Left cardiac atrium (tissue), 4 donors: ENCODE measurements around the gene USB1. TPM values are rescaled to one million over a fixed set of nuclear protein-coding genes. Genes with fewer than 3 reads are reported as not detected.

Source experiments
- ATAC-seq, 2 donors: fragments of 200-7000 bp; cut with Tn5 transposase; one replicate each; pipeline ENCODE4 v1.9.1; 2020; ENCODE audit warnings: mild to moderate bottlenecking in 2 of 2, moderate library complexity in 2 of 2
- DNase-seq: peaks from one replicate; pipeline ENCODE4 v3.0.0-alpha.2; 2020
- intact Hi-C, 2 donors: fragments of 100-400 bp; cut with DNase I; formaldehyde crosslinking; loops; one replicate each; pipeline versions ENCODE4 v1.14.1 to v1.15.1; 2022 to 2023
- total RNA-seq, 2 donors: library from RNA; stranded (reverse); fragmentation: NEBNext Ultra II Directional; extraction: Animal tissue kit (Norgen Biotek cat#: 25700); gene quantifications; one replicate each; pipeline ENCODE4 v1.2.1, GENCODE V29; 2021
- donor health status: DM: no; HTN: yes; CAD: no.
- donor health status: DM: no; HTN: yes; CAD: no; lungs with severe emphysema.
- donor health status: DM: yes; HTN: yes; CAD: no.
- donor health status: Dilated cardiomyopathy.

Gene USB1
- total RNA-seq, 2 donors from 2014 or later, result 32.3 to 37.7 TPM

DNA sequence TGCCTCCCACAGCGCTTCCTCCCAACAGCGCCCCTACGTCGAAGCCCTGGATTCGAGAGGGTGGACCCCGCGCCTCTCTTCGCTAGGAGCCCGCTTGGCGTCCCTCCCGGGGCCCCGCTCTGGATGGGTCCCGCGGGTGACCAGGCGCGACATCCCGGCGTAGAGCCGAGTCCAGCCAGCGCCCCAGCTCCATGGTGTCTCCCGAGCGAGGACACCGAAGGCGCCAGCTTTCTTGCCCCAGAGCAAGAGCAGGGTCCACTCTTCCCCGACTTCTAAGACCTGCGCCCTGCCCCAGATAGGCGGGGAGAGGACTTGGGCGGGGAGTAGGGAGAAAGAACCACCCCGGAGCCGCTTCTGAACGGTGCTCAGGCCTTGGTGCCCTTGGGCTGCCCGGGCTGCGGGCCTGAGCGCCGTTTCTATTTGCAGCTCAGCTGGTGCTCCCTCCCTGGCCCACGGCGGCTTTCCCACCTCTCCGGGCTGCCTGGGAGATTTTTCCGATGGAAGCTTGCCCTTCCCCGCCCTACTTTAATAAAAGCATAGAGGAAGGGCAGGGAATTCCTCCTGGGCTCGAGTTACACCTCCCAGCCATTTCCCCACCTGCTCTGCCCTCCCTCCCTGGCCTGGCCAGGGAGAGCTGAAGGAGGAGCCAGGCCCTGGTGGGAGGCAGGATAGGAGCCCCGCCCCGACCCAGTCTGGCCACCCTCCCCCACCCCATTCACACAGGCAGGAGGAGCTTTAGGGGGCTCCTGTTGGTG is 26.1 kb downstream of the USB1 start:
- intact Hi-C loops, result no loop called here
- DNase-seq (peak; percentile 64), ATAC-seq (peak; percentile 23 to 54)

DNA sequence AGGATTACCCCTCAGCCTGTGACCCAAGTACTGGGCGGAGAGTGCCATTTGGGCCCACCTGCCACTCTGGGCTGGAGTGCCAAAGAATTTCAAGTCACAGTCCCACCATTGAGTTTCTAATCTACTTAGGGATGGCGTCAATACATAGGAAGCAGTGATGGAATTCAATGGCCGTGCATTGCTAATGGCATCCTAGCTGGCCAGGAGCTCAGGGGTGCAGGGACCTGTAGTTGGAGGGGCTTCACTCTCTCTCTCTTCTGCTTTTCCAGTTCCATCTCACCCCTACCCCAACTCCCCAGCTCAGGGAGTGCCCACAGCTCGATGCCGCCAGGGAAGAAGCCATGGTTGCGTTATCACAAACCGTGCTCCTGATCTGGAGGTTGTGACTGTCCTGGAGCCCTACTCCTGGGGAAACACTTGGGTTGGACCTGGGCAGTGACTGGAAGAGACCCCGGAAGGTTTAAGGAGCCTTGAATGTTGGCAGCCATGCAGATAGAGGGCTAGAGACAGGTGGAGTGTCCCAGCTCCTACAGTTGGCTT is 26.8 kb downstream of the USB1 start:
- no peak for ATAC-seq
- intact Hi-C loops, result no loop called here
- peak; percentile 11 for DNase-seq

GRCh38 chr16:58028541-58029070 is 27.4 kb downstream of the USB1 start:
- ATAC-seq, result no peak
- intact Hi-C loops, result no loop called here
- peak; percentile 25 for DNase-seq

DNA sequence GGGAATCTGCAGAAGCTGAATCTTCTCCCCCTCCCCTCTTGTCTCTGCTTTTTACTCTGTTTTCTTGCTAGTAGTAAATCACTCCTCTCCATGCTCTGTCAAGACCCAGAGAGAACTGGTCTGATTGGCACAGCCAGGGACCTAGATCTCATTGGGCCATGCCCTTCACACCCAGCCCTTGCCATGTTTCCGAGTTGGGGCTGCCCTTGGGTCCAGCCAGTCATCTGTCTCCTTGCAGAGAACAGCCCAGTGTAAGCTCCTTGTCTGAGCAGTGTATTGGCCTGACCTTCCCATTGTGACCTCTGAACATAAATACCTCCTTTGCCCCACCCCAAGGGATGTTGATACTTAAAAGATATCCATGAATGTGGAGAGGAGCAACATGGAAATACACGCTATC is 28.2 kb downstream of the USB1 start:
- intact Hi-C loops, result no loop called here
- no peak for ATAC-seq
- no peak for DNase-seq

DNA sequence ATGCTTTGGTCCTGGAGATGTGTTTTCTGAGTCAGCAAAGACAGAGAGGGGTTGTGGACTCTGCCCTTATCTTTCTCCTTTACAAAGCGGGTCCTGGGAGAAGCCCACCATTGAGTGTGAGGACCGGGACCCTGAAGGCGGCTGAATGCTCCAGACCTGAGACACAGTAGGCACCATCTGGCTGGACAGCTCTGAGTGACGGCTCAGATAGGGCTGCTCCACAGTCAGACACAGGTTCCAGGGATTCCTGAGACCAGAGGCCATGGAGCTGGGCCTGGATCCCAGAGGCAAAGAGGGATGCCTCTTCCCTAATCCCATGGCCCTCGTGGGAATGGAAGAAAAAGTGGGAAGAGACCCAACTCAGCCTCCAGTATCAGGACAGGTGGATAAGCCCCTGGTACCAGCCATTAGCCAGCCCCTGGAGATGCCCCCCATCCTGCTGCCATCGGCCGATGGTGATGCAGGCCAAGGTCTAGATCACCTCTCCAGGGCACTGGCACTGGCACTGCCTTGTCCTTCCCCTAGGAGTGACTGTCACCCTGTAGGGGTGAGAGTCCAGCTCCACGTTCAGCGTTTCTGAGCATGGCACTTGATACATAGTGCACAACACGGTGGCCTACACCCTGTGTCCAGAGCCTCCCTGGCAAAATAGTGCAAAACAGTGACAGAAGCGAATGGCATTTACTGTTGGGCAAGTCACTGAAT is 29.1 kb downstream of the USB1 start:
- no peak for DNase-seq
- intact Hi-C loops, result no loop called here

DNA sequence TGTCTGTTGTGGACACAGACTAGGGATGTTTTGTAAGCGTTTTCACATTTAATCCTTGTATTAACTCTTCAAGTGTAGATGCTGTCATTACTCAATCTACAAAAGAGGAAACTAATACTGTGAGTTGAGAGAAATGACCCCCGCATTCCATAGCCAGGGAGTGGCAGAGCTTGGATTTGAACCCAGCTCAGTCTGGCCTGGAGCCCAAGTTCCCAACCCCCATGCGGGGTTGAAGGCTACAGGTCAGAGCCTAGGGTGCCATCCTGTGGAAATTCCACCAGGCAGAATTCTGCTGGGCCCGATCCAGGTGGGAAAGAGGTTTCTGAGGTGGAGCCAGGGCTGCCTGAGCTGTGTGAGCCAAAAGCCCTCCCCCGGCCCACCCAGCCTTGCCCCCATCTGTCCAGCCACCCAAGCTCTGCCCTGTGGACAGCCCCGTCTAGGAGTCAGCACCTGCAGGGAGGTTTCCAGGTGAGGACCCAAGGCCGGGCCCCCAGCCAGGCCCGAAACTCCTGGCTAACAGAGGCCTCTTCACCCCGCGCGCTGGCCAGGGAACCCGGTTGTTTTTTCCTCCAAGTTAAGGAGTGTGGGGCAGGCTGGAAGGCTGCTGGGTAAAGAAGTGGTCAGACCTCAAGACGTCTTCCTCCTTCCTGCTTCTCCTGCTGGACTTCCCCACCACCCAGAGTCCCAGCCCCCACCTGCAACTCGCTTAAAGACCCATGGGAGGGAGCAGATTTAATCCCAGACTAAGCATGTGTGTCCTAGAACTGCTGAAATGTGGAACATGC is 30.0 kb downstream of the USB1 start:
- no peak for ATAC-seq
- intact Hi-C loops, result no loop called here
- no peak for DNase-seq

More for the DNA sequence above, 29.1 kb downstream of the USB1 start:
- ATAC-seq, result no peak

- intact Hi-C loops, result no loop called here
- peak; percentile 65 for DNase-seq
- ATAC-seq, result peak; percentile 76 to 82
These were observed 31.6 kb downstream of the USB1 start for GRCh38 chr16:58032710-58033293.

- ATAC-seq (no peak), DNase-seq (no peak)
- intact Hi-C loops, result no loop called here
These were observed 33.0 kb downstream of the USB1 start for GRCh38 chr16:58034128-58034685.

DNA sequence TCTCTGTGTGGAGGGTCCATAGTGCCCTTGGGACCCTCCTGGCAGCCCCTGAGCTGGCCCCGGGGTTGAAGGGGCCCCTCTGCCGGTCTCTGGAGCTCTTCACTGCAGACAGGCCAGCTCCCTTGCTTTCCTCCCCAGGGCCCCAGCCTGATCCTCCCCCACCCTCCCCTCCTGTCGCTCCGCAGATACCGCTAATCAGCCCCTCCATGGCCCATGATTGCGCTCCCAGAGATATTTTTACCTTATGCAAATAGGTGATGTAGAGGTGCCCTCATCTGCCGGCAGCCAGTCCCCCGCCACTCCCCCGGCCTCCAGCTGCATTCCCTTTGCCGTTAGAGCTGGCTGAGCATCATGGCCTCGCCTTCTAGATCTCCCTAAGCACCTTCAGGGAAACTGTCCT is 33.6 kb downstream of the USB1 start:
- intact Hi-C loops, result no loop called here
- ATAC-seq (no peak), DNase-seq (no peak)

DNA sequence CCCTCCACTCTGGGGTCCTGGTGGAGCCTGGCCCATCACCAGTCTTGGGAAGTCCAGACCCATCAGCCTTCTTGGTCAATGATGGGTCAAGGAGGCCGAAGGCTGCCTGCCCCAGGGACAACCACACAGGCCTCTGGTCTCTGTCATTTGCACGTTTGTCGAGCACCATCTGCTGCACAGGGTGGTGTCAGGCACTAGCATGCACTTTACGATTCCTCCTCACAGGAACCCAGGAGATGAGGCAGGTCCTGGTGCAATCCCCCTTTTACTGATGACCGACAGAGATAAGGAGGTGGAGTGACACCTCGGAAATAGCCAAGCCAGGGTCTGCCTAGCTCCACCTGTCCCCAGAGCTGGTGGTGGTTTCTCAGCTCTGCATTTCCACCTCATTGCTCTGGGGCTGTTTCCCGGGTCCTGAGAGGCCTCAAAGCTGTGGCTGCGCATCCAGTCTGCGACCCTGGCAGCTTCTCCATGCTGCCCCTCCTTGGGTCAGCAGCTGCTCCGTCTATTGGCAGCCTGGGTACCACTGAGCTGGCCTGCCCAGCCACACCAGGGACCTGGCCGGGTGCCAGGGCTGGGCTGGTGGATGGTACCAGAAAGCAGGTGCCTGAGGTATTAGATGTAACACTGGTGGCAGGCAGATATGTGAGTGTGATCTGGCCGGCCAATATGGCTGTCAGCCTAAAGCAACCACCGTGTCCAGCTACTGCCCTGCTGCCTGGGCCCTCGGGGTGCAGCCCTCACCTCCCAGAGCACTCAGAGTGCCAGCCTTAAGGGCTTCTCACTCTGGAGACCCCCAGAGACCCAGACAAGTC is 34.4 kb downstream of the USB1 start:
- DNase-seq (no peak), ATAC-seq (no peak)
- intact Hi-C loops, result no loop called here

DNA sequence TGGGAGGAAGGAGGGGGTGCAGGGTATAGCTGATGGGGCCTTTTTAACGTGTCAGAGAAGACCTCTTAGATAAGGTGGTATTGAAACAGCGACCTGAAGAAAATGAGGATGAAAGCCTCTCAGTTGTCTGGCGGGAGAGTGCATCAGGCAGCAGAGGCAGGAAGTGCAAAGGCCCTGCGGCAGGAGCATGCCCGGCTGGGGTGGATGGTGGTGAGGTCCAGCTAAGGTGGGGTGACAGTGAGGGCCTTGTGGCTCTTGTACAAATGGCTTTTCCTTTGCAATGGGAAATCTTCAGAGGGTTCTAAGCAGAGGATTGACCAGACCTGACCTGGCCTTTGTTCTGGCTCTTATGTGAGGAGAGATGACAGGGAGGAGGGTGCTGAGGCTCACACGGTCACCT is 35.7 kb downstream of the USB1 start:
- ATAC-seq (no peak), DNase-seq (no peak)
- intact Hi-C loops, result no loop called here

- DNase-seq (no peak), ATAC-seq (no peak)
- intact Hi-C loops, result no loop called here
These were observed 36.3 kb downstream of the USB1 start for GRCh38 chr16:58037365-58038057.

DNA sequence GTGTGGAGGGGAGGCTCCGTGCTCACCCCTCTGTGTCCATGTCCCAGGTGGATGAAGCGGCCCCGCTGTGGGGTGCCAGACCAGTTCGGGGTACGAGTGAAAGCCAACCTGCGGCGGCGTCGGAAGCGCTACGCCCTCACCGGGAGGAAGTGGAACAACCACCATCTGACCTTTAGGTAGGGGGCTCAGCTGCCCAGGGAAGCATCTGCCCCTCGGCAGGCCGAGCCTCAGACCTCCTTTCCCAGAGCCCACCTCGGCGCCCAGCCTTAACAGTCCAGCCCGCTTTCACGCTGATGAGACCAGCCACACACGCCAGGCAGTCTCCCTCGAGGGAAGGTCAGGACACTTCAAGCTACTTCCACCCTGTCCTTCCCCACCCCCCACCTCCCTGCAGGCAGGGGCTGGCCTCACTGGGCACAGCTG is 37.0 kb downstream of the USB1 start:
- intact Hi-C loops, result no loop called here
- ATAC-seq, result no peak
- no peak for DNase-seq

DNA sequence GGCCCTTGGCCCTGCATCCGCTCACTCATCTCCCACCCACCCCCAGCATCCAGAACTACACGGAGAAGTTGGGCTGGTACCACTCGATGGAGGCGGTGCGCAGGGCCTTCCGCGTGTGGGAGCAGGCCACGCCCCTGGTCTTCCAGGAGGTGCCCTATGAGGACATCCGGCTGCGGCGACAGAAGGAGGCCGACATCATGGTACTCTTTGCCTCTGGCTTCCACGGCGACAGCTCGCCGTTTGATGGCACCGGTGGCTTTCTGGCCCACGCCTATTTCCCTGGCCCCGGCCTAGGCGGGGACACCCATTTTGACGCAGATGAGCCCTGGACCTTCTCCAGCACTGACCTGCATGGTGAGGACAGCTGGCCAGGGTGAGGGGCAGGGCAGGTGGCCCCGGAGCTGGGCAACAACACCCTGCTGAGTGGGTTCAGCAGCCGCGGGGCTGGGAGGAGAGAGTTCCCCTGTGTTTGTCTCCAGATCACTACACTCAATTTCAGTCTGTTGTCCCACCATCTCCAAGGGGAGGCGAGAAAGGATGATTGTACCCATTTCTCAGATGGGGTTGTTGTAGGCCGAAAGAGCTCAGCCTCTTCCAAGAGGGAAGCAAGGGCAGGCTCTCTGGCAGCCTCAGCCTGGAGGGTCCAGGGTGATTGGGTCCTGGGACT is 38.8 kb downstream of the USB1 start:
- no peak for DNase-seq
- intact Hi-C loops, result no loop called here
- no peak for ATAC-seq

- intact Hi-C loops, result no loop called here
- DNase-seq (no peak), ATAC-seq (no peak)
These were observed 39.3 kb downstream of the USB1 start for GRCh38 chr16:58040496-58040846.

DNA sequence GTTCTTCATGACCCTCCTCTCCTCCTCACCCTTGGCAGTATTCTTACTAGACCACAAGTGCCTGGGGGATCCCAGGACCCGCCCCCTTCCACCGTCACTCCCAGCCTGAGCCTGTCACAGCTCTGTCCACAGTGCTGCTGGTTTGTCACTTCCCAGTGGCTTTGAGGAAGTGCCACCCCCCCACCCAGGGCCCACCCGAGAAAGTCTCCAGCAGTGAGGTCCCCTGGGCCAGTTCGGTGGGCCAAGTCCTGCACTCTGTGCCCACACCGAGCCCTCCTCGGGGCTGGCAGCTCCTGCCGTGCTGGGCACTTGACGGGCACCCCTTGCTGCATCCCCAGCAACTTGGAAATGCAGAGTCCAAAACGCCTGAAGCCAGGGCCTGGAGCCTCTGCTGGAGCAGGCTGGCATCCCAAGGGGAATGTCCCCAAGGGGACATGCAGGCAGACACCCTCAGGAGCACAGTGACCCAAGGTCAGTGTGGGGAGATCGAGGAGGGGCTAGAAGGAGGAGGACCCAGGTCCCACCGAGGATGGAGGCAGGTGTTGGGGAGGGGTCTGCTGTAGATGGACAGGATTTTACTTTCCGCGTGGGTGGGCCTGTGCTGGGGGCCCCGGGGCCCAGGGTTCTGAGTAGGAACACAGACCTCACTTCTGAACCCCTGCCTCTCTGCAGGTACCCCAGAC is 39.9 kb downstream of the USB1 start:
- ATAC-seq, result no peak
- intact Hi-C loops, result no loop called here

DNA sequence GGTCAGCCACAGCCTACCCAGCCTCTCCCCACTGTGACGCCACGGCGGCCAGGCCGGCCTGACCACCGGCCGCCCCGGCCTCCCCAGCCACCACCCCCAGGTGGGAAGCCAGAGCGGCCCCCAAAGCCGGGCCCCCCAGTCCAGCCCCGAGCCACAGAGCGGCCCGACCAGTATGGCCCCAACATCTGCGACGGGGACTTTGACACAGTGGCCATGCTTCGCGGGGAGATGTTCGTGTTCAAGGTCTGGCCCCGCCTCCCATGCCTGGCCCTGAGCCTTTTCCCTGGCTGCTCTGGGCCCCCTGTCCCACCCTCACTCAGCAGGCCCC is 40.4 kb downstream of the USB1 start:
- ATAC-seq (no peak), DNase-seq (no peak)
- intact Hi-C loops, result no loop called here

More for the DNA sequence above, 39.9 kb downstream of the USB1 start:
- no peak for DNase-seq
